ENCODE results near the gene SENP8.

SENP8 gene

DNA sequence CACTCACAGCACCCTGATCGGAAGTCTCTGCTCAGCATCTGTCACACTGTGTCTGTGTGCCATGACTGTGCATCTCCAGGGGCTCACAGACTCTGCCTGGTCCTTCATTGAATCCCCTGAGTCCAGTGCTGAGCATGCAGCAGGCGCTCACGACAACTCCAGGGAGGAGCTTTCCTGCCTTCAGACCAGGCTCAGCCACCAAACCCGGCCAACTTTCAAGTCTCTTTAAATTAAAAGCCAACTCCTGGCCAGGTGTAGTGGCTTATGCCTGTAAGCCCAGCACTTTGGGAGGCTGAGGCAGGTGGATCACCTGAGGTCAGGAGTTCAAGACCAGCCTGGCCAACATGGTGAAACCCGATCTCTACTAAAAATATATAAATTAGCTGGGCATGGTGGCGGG, 55.2 kb downstream of the SENP8 start:
- in situ Hi-C loops (cut with MboI; ENCODE audit: low sequenced_read_pairs), result loop anchor here (25.0 kb wide), 1 partner anchor 411 kb away; no protein-coding TSS in a partner anchor

GRCh38 chr15:72173864-72174550, 55.8 kb downstream of the SENP8 start:
- in situ Hi-C loops (cut with MboI; ENCODE audit: low sequenced_read_pairs), result loop anchor here (25.0 kb wide), 1 partner anchor 412 kb away; no protein-coding TSS in a partner anchor

DNA sequence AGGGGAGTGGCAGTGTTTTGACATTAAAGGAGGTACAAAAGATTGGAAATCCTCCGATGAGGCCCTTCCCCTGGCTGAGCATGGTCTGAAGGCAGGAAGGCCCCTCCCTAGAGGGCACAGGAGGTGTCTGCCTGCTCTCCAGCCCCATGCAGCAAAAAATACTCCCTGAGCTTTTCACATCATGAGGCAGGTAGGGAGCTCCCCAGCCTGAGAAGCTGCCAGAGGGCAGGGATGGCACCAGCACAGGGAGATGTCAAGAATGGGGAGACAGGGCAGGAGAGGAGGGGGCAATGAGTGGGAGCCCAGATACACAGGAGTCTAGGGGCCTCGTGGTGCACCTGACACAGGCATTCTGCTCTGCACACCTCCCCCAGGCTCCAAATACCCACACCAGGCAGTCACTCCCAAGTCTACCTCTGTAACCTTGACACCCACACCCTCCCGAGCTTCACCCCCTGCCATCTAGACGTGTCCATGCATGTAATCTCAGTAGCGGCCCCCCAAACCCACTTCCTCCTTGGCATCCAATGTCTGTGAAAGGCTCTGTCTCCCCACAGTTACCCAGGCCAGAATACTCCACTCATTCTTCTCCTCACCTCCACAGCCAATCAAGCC, 56.5 kb downstream of the SENP8 start:
- in situ Hi-C loops (cut with MboI; ENCODE audit: low sequenced_read_pairs), result loop anchor here (25.0 kb wide), 1 partner anchor 412 kb away; no protein-coding TSS in a partner anchor

GRCh38 chr15:72175186-72176044, 57.2 kb downstream of the SENP8 start:
- in situ Hi-C loops (cut with MboI; ENCODE audit: low sequenced_read_pairs), result no loop called here

- in situ Hi-C loops (cut with MboI; ENCODE audit: low sequenced_read_pairs), result no loop called here
Observed at GRCh38 chr15:72176159-72176558, 58.0 kb downstream of the SENP8 start.

DNA sequence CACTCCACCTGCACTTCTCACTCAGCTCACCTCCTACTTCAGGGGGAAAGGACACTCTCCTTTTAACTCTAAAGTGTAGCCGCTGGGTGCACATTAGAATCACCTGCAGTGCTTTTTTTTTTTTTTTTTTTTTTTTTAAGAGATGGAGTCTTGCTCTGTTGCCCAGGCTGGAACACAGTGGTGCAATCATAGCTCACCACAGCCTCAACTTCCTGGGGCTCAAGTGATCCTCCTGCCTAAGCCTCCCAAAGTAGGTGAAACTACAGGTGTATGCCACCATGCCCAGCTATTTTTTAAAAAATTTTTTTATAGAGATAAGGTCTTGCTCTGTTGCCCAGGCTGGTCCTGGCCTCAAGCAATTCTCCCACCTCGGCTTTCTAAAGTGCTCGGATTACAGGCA, 58.5 kb downstream of the SENP8 start:
- in situ Hi-C loops (cut with MboI; ENCODE audit: low sequenced_read_pairs), result no loop called here

DNA sequence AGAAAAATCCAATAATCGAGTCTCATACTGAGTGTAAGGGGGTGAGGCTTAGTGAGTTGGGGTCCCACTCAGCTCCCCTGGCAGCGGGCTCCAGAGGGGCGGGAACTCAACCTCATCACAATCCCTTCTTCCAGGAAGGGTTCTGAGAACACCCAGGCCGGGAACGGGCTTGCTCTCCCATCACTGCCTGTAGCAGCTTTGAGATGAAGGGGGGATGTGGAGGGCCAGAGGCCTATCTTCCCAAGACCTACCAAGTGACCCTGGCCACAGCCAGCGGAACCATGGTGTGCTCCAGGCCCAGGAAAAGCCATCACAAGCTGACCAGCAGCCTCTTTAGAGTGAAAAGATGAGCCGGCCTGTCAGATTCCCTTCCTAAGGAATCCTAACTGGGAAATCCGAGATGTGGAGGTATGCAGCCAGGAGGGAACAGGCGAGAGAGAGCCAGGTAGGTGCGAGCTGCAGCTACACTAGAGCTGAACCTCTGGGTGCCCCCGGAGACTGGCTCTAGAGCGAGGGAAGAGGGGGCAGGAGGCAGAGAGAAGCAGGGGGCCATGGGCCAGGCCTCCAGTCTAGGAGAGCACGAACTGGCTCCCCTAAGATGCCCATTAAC, 60.9 kb downstream of the SENP8 start:
- in situ Hi-C loops (cut with MboI; ENCODE audit: low sequenced_read_pairs), result no loop called here

DNA sequence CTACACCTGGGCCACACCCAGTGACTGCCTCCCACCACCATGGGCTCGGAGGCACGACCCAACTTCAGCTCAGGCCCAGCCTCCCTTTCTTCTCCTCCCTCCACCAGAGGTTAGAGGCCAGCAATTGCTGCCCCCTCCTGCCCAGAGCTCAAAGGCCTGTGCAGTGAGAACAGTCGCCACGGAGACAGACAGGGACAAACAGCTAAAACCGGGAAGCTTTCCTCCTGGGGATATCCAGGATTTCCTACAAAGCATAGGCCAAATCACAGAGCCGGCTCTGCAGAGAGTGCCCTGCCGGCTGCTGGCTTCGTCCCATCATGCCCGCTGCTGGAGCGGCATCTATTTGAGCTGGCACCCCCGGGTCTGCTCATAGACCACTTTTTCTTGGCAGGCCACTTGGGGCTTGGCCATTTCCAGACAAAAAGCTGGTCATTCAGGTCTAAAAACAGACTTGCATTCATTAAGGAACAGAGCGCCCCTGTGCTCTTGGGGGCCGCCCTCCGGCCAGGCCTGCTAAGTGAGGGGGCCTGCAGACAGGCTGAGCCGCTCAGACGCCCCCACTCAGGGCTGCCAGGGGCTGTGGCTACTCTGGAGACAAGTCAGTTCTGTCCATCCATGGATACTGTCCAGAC, 61.9 kb downstream of the SENP8 start:
- in situ Hi-C loops (cut with MboI; ENCODE audit: low sequenced_read_pairs), result no loop called here

- in situ Hi-C loops (cut with MboI; ENCODE audit: low sequenced_read_pairs), result no loop called here
Observed at GRCh38 chr15:72180761-72181324, 62.6 kb downstream of the SENP8 start.

GRCh38 chr15:72182244-72182643, 64.0 kb downstream of the SENP8 start:
- in situ Hi-C loops (cut with MboI; ENCODE audit: low sequenced_read_pairs), result no loop called here

DNA sequence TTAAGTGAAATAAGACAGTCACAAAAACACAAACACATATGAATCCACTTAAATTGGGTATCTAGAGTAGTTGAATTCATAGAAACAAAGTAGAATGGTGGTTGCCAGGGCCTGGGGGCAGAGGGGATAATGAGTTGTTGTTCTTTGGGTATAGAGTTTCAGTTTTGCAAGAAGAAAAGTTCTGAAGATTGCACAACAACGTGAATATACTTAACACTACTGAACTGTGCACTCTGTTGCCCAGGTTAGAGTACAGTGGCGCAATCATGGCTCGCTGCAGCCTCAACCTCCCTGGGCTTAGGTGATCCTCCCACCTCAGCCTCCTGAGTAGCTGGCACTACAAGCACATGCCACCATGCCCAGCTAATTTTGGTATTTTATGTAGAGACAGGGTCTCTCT, 64.5 kb downstream of the SENP8 start:
- in situ Hi-C loops (cut with MboI; ENCODE audit: low sequenced_read_pairs), result no loop called here

DNA sequence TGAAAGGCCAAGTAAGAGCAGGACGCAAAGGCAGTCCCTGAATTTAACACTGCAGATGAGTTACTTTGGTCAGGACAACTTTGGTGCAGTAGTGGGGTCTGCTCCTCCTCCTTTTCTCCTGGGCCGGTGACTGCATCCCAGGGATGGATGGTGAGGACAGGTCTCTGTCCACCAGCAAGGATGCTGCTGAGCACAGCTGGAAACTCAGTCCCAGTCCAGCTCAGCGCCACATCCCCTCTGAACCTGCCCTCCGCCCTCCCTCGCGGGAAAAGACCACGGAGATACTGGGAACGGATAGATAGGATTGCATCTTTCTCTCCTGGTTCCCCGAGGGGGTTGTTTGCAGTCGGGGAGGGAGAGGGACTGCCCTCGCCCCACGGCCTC, 65.6 kb downstream of the SENP8 start:
- in situ Hi-C loops (cut with MboI; ENCODE audit: low sequenced_read_pairs), result no loop called here

- in situ Hi-C loops (cut with MboI; ENCODE audit: low sequenced_read_pairs), result no loop called here
Observed at GRCh38 chr15:72184165-72184811, 66.1 kb downstream of the SENP8 start.

- in situ Hi-C loops (cut with MboI; ENCODE audit: low sequenced_read_pairs), result no loop called here
Observed at GRCh38 chr15:72189250-72189902, 71.2 kb downstream of the SENP8 start.

GRCh38 chr15:72192416-72192815, 74.2 kb downstream of the SENP8 start:
- in situ Hi-C loops (cut with MboI; ENCODE audit: low sequenced_read_pairs), result no loop called here
